ENCODE data around the gene EFNA5. TPM values are rescaled to one million over a fixed set of nuclear protein-coding genes. Genes with fewer than 3 reads are reported as not detected.

Gene EFNA5
- total and polyA plus RNA-seq, 2 of the 8 experiments (the other 6 are each of a cell fraction or from before 2014, with no cell fraction given), result 9.6 to 21.8 TPM

DNA sequence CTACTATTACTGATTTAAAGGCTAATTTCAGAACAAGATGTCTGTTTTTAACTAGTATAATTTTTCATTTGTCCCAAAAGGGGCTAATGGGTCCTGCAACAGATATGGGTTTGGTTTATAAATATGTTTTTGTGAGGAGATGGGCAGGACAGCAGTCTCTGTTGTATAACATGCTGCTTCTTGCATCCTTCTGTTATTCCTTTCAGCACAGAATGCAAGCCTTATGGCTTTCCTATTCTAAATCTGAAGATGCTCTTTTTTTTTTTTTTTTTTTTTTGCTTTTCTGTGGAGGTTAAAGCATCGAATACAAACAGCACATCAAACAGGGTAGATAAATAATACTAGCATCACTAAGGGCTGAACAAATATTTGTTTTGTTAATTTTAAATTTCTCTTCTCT lies 235.7 kb downstream of the EFNA5 start:
- H3K4me3 ChIP-seq (ENCODE audit: extremely low read depth in 1 of 4, insufficient read depth in 2 of 4, low read depth in 3 of 4, low read length in 4 of 4), result no peak overlapping the region
- H3K23me2 ChIP-seq (ENCODE audit: low read depth, low read length), result no peaks in the 10 kb centered on the region
- no peak overlapping the region for H3K18ac ChIP-seq (ENCODE audit: extremely low read depth, low read length)
- no peaks in the 10 kb centered on the region for H3K27me3 ChIP-seq (replicated peaks in 1 of 4; ENCODE audit: control insufficient read depth in 3 of 4, extremely low read depth in 1 of 4, insufficient read depth in 3 of 4, low read length in 3 of 4)
- no peak overlapping the region for H3K56ac ChIP-seq (replicated peaks; ENCODE audit: insufficient read length, low read depth, low read length)
- H4K8ac ChIP-seq (ENCODE audit: extremely low read depth, insufficient read depth, low read length), result no peak overlapping the region
- DNase-seq (ENCODE audit: low read depth in 1 of 2, low spot score in 2 of 2) (no peak), FAIRE-seq (no peak)
- no peaks in the 10 kb centered on the region for H3K79me1 ChIP-seq (ENCODE audit: low read depth, low read length)
- H4K91ac ChIP-seq (replicated peaks; ENCODE audit: insufficient read length, low read length), result no peak overlapping the region
- H2BK5ac ChIP-seq (ENCODE audit: low read depth, low read length), result no peak overlapping the region
- no peaks in the 10 kb centered on the region for H3K4me1 ChIP-seq (replicated peaks in 1 of 4; ENCODE audit: control insufficient read depth in 3 of 4, insufficient read depth in 4 of 4, low read length in 3 of 4)
- H3K27ac ChIP-seq (ENCODE audit: low read depth, low read length), result no peak overlapping the region
- H3K36me3 ChIP-seq (ENCODE audit: control insufficient read depth in 2 of 4, insufficient read depth in 4 of 4, low read length in 3 of 4), result no peaks in the 10 kb centered on the region
- ChIA-PET CTCF (ENCODE audit: partially characterized antibody) (interaction anchor here (0.7 to 1.0 kb wide), 2 partner anchors 9 to 142 kb away, joined by 3 read pairs; no protein-coding TSS in a partner anchor), POLR2A (ENCODE audit: partially characterized antibody) (no interaction called here)
- H3K4me2 ChIP-seq (ENCODE audit: insufficient read depth in 1 of 2, low read depth in 2 of 2, low read length in 2 of 2), result no peak overlapping the region
- no peak overlapping the region for H3K23ac ChIP-seq (ENCODE audit: insufficient read length)
- H2BK15ac ChIP-seq (ENCODE audit: low read length), result no peak overlapping the region
- no peak overlapping the region for H4K5ac ChIP-seq (ENCODE audit: insufficient read length, low read depth, low read length)
- no peak overlapping the region for H2AK5ac ChIP-seq (ENCODE audit: low read depth, low read length)
- no peak overlapping the region for H3K4ac ChIP-seq (replicated peaks; ENCODE audit: insufficient read length, low read depth, low read length)
- no peaks in the 10 kb centered on the region for H3K9me3 ChIP-seq (ENCODE audit: insufficient read depth in 2 of 2, low read depth in 1 of 2, low read length in 1 of 2)
- no peak overlapping the region for H2BK120ac ChIP-seq (replicated peaks; ENCODE audit: low read depth, low read length)
- H2BK12ac ChIP-seq (ENCODE audit: low read depth, low read length), result no peak overlapping the region
- no peak overlapping the region for H2BK20ac ChIP-seq (ENCODE audit: low read length)
- H3K79me2 ChIP-seq (ENCODE audit: control insufficient read depth in 1 of 2, insufficient read depth in 2 of 2, low read length in 2 of 2), result 0 out of 4 replicates have a peak, but pooled peaks cover 0 to 2% of the 10 kb centered on the region in 2 experiments
- no peak overlapping the region for H3K9ac ChIP-seq (replicated peaks in 1 of 4; ENCODE audit: extremely low read depth in 1 of 4, low read depth in 3 of 4, low read length in 3 of 4)
- H2AFZ ChIP-seq (ENCODE audit: low read length), result no peak overlapping the region
- WGBS, 2 experiments (ENCODE audit: extremely low coverage in 1 of 2, insufficient coverage in 1 of 2, insufficient read length in 1 of 2, insufficient replicate concordance in 2 of 2, low coverage in 1 of 2, low lambda C conversion rate in 2 of 2, missing lambda C conversion rate in 1 of 2), result 83% methylated on average over 1 of the region's 1 CpG; no CpG with 5 or more reads in 1 of the 2 experiments
- peaks cover 0 to 2% of the 10 kb centered on the region in 2 experiments for H4K20me1 ChIP-seq (replicated peaks in 1 of 2; ENCODE audit: control insufficient read depth in 1 of 2, insufficient read depth in 2 of 2, low read length in 2 of 2)
- H3K14ac ChIP-seq (ENCODE audit: insufficient read length), result no peak overlapping the region
- TF ChIP-seq SIRT6 (IDR thresholded peaks at IDR 0.05; ENCODE audit: low read length) (no peak), JUN (IDR thresholded peaks at IDR 0.05; ENCODE audit: low read depth, low read length) (no peak), SP2 (IDR thresholded peaks at IDR 0.05; ENCODE audit: low read length) (no peak), POLR2AphosphoS5 (IDR thresholded peaks at IDR 0.05; ENCODE audit: low read depth, low read length) (no peak), TEAD4 (IDR thresholded peaks at IDR 0.05; ENCODE audit: low read depth, low read length) (no peak), SIX5 (IDR thresholded peaks at IDR 0.05; ENCODE audit: low read depth, low read length) (no peak), CEBPB (IDR thresholded peaks at IDR 0.05; ENCODE audit: low read depth, low read length) (no peak), FOSL1 (IDR thresholded peaks at IDR 0.05; ENCODE audit: insufficient read depth, low read depth, low read length) (no peak), KDM4A (IDR thresholded peaks at IDR 0.05; ENCODE audit: low read depth, low read length, severe bottlenecking) (no peak)

Measured in H1 (cell line).